ENCODE measurements around the gene IVL.

- TF ChIP-seq POLR2AphosphoS5 (IDR thresholded peaks at IDR 0.05) (no peak), CTCF (IDR thresholded peaks at IDR 0.05; ENCODE audit: poor library complexity, severe bottlenecking) (no peak)
These were observed 49.2 kb downstream of the IVL start for GRCh38 chr1:152957561-152957960.

Data from neural cell (in vitro differentiated cells).